Fibroblast of skin of right biceps (primary cell): ENCODE measurements around the gene GRK5.

ENCODE experiments used
- DNase-seq: peaks from one replicate; pipeline ENCODE4 v3.0.0-alpha.2; 2013

GRK5 gene

DNA sequence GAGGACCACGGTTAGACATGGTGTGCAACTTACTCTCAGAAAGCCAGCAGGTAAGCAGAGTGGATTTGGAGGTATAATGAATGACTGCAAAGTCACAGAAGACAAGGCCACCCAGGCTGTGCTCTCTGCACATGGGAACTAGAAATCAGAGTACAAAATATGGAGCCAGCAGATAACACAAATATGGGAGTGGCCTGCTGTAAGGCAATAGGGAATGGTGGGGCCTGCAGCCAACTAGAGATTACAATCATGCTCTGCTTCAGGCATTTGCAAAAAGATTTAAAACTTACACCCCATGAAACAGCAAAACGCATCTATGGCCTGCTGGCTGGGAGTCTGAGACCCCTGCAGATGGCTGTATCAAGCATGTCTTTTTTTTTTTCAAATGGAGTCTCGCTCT lies 288.2 kb downstream of the GRK5 start:
- no peak for DNase-seq

DNA sequence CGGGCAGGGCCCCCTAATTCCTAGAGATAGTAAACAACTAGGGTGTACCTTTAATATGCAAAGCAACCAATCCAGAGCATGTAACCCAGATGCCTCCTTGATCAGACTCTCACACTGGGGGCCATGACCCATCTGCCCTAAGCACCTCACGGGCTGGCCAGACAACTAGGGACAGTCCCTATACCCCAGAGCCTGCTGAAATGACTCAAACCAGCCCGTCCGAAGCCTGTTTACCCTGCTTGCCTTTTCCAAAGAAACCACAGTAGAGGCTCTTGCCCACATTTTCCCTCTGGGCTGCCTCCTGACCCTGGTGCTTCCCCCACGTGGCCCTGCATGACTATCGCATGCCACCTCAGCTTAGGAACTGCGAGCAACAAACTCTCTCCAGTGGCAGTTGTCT lies 288.9 kb downstream of the GRK5 start:
- no peak for DNase-seq

GRCh38 chr10:119497243-119497642 lies 289.9 kb downstream of the GRK5 start:
- no peak for DNase-seq

GRCh38 chr10:119498889-119499676 lies 291.7 kb downstream of the GRK5 start:
- peak; percentile 38 for DNase-seq

DNA sequence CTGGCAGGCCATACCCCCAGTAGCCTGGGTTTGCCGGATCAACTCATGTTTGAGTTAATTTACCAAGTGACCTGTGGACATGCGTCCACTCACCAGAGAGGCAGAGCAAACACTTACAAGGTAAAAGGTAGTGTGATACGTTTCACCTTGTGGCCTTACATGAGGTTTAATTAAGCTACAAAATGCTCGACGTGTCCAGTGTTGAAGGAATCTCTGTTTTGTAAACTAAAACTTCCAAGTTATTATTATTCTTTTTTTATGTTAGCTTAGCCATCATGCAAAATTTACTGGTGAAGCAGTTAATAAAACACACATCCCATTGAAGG lies 292.3 kb downstream of the GRK5 start:
- no peak for DNase-seq

DNA sequence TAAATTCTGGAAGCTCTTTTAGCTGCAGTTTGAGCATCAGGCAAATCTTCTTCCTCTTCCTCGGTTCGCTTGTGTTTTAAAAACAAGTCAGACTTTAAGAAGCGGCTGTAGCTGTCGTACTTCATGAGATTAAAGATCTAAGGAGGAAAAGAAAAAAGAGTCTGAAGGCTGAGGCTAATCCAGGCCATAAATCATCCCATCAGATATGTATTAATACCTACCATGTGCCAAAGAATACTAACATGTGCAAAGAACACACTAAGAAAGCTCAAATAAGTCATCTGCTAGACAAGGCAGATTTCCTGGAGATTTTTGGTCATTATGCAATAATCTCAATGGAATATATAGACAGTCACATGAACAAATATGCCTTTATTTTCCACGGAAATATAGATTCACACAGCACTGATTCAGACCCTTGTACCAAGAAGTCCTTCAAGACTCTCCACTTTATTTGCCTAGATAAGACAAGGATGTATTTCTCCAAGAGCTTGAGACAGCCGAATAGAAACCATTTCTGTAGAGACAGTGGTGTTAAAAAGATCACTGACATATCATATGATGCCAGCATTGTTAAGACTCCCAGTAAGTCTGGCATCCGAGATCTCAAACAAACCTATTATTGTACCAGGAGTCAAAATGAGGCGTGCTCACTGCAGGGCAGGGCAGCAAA lies 292.9 kb downstream of the GRK5 start:
- peak; percentile 31 for DNase-seq

GRCh38 chr10:119500821-119501220 lies 293.4 kb downstream of the GRK5 start:
- no peak for DNase-seq

DNA sequence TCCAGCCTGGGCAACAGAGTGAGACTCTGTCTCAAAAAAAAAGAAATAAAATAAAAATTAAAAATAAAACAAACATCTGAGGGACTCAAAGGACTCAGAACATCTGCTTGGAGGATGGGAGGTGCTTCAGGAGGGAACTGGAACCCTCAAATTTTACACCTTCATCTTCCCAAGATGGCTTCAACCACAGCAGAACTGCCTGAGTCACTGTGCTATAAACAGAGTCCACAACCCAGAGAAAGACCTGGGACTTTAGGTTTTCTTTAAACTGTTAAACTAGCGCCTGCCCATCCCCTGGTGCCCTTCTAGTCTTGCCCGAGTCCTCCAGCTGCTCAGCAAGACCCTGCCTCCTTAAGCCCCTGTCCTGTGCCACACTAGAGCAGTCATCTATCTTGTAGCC lies 294.3 kb downstream of the GRK5 start:
- no peak for DNase-seq

- no peak for DNase-seq
These were observed 294.8 kb downstream of the GRK5 start for GRCh38 chr10:119502209-119502608.

DNA sequence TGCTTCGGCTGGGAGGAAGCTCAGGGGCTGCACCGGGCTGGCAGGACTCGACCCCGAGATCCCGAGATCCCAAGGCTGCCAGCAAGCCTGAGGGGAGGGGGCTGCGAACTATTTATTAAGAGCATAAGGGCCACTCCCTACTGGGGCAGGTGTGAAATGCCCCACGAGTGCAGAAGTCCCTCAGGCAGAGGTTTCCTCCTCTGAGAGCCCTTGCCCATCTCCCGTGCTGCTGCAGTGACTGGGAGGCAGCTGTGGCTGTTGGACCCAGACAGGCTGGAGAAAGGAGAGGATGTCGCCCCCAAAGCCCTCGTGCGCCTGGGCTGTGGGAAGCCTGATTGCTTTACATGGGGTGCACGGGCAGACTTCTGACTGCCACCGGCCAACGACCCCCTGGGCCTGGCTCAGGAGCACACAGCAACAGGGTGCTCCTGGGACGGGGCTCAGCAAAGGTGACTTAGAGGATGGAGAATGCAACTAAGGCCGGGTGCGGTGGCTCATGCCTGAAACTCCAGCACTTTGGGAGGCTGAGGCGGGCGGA lies 295.3 kb downstream of the GRK5 start:
- DNase-seq: no peak

- DNase-seq: no peak
These were observed 296.4 kb downstream of the GRK5 start for GRCh38 chr10:119503821-119504220.

- DNase-seq: no peak
These were observed 297.3 kb downstream of the GRK5 start for GRCh38 chr10:119504651-119505050.

GRCh38 chr10:119505131-119505551 lies 297.8 kb downstream of the GRK5 start:
- no peak for DNase-seq
